GM06990 (cell line): ENCODE measurements around the gene ARRDC3.

Experiments
- DNase-seq: peaks from one replicate; pipeline ENCODE4 v3.0.0-alpha.2; 2011; ENCODE audit not compliant: insufficient read length; ENCODE audit errors: extremely low read depth
- H3K27me3 ChIP-seq: replicated peaks from 2 replicates; pipeline ENCODE4 v1.6.0; 2011; ENCODE audit warnings: low read length; ENCODE audit not compliant: control insufficient read depth, insufficient read depth
- H3K36me3 ChIP-seq: 2 replicates; pipeline ENCODE4 v1.5.1; 2011; ENCODE audit warnings: low read length; ENCODE audit not compliant: control insufficient read depth, insufficient read depth
- H3K4me3 ChIP-seq: replicated peaks from 2 replicates; pipeline ENCODE4 v1.5.1; 2011; ENCODE audit warnings: low read depth, mild to moderate bottlenecking, control low read depth, low read length
- CTCF ChIP-seq: IDR thresholded peaks from 2 replicates; pipeline ENCODE4 v1.5.1; 2011; ENCODE audit warnings: low read length, control low read depth, mild to moderate bottlenecking, inconsistent platforms; ENCODE audit not compliant: insufficient read depth, poor library complexity, severe bottlenecking

The ARRDC3 gene

GRCh38 chr5:91369480-91369879 lies 13.6 kb downstream of the ARRDC3 start:
- TF ChIP-seq CTCF: no peak
- H3K36me3 ChIP-seq: no peaks in the 10 kb centered on the region; the same call in 1 of the 2 replicates
- DNase-seq: no peak
- no peak overlapping the region for H3K4me3 ChIP-seq
- H3K27me3 ChIP-seq: no peaks in the 10 kb centered on the region

GRCh38 chr5:91367908-91368648 lies 15.0 kb downstream of the ARRDC3 start:
- no peak for TF ChIP-seq CTCF
- Histone ChIP-seq H3K4me3 (no peak overlapping the region), H3K36me3 (no peaks in the 10 kb centered on the region; the same call in 1 of the 2 replicates), H3K27me3 (no peaks in the 10 kb centered on the region)
- DNase-seq: no peak

GRCh38 chr5:91367344-91367743 lies 15.8 kb downstream of the ARRDC3 start:
- H3K27me3 ChIP-seq: no peaks in the 10 kb centered on the region
- H3K36me3 ChIP-seq: no peaks in the 10 kb centered on the region; the same call in 1 of the 2 replicates
- TF ChIP-seq CTCF: no peak
- no peak overlapping the region for H3K4me3 ChIP-seq
- DNase-seq: no peak

- TF ChIP-seq CTCF: no peak
- no peak overlapping the region for H3K4me3 ChIP-seq
- no peaks in the 10 kb centered on the region; the same call in 1 of the 2 replicates for H3K36me3 ChIP-seq
- H3K27me3 ChIP-seq: no peaks in the 10 kb centered on the region
- DNase-seq: no peak
Measured at GRCh38 chr5:91366551-91366950, 16.6 kb downstream of the ARRDC3 start.

GRCh38 chr5:91365498-91365897 lies 17.6 kb downstream of the ARRDC3 start:
- Histone ChIP-seq H3K36me3 (no peaks in the 10 kb centered on the region; the same call in 1 of the 2 replicates), H3K27me3 (no peaks in the 10 kb centered on the region), H3K4me3 (no peak overlapping the region)
- no peak for TF ChIP-seq CTCF
- no peak for DNase-seq
